Epithelial cell of proximal tubule (primary cell): ENCODE measurements around the gene SNRK. TPM values are rescaled to one million over a fixed set of nuclear protein-coding genes. Genes with fewer than 3 reads are reported as not detected.
A peak's percentile ranks its signal among the peaks of the same experiment; 100 is the strongest.

Experiments
- DNase-seq: peaks from one replicate; pipeline ENCODE4 v3.0.0-alpha.2; 2011; ENCODE audit warnings: low read depth
- H3K4me3 ChIP-seq: 2 replicates; pipeline ENCODE4 v1.5.1; 2011; ENCODE audit warnings: low read depth, mild to moderate bottlenecking, low read length
- CTCF ChIP-seq: conservative IDR thresholded peaks from 2 replicates; pipeline ENCODE4 v1.5.1; 2012; ENCODE audit warnings: low read depth, mild to moderate bottlenecking, low read length
- total RNA-seq: library from RNA; depleted of rRNA; stranded (reverse); fragments of >200 nt; gene quantifications from 2 replicates; pipeline ENCODE4 v1.2.3, GENCODE V29; 2015

Gene SNRK
- total RNA-seq, 1 donor from 2014 or later: 12.9 TPM

- H3K4me3 ChIP-seq: no peak overlapping the region
- TF ChIP-seq CTCF: no peak
- no peak for DNase-seq
Observed at GRCh38 chr3:43373560-43373928, 87.2 kb downstream of the SNRK start.

DNA sequence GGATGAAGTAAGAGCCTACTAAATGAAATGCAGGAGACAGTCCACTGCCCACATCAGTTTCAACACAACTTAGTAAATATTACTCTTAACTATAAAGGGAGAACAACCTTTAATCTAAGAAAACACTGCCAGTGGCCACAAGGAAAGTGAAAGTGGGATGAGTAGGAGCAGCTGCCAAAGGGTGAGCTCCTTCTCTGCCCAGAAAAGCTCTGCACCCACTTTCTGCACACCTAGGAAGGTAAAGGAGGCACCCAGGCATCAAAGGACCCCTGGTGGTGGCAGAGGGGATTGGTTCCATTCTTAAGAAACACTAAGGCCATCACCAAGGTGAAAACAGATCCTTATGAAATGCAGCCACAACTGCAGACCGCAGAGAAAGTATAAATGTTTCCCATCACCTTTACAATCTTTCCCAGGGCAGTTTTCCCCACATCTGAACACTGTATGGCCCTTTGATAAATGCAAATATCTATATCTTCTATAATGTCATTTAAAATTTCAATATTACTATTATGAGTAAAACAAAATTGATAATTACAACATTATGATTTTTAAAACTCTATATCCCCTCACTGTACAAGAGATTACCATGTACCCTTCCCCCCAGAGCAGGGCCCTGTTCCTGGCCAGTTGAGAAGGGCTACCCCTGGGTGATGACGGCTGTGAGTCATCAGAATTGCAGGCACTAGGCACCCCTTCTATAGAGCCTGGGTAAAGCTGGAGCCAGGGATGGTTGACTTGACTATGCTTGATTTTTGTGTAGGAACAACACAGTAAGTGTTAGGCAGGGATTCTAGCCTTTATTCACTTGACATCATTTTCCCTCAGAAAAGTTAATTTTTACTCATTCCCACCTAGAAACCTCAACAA lies 92.0 kb downstream of the SNRK start:
- peak; percentile 78 for TF ChIP-seq CTCF
- DNase-seq: no peak
- H3K4me3 ChIP-seq: no peak overlapping the region

- no peak for TF ChIP-seq CTCF
- H3K4me3 ChIP-seq: no peak overlapping the region
- no peak for DNase-seq
Observed at GRCh38 chr3:43379343-43379742, 93.0 kb downstream of the SNRK start.

DNA sequence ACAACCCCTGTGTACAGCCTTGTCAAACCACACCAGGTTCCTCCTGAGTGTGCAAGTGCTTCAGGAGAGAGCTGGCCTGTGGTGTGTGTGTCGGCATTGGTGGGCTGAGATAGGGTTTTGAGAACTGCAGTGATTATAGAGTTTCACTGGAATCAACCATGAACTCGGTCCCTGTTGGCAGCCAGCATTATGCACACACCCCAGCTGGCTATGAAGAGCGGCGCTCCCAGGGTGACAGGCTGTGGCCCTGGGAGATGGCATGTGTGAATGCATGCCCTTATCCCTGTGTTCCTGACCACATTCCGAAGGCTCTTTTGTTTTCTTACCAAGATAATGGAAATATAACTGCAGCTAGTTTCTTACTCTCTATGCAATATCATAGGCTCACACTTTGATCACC lies 101.8 kb downstream of the SNRK start:
- no peak for TF ChIP-seq CTCF
- no peak overlapping the region for H3K4me3 ChIP-seq
- DNase-seq: no peak

GRCh38 chr3:43388915-43389314 lies 102.6 kb downstream of the SNRK start:
- TF ChIP-seq CTCF: no peak
- DNase-seq: no peak
- no peak overlapping the region for H3K4me3 ChIP-seq

DNA sequence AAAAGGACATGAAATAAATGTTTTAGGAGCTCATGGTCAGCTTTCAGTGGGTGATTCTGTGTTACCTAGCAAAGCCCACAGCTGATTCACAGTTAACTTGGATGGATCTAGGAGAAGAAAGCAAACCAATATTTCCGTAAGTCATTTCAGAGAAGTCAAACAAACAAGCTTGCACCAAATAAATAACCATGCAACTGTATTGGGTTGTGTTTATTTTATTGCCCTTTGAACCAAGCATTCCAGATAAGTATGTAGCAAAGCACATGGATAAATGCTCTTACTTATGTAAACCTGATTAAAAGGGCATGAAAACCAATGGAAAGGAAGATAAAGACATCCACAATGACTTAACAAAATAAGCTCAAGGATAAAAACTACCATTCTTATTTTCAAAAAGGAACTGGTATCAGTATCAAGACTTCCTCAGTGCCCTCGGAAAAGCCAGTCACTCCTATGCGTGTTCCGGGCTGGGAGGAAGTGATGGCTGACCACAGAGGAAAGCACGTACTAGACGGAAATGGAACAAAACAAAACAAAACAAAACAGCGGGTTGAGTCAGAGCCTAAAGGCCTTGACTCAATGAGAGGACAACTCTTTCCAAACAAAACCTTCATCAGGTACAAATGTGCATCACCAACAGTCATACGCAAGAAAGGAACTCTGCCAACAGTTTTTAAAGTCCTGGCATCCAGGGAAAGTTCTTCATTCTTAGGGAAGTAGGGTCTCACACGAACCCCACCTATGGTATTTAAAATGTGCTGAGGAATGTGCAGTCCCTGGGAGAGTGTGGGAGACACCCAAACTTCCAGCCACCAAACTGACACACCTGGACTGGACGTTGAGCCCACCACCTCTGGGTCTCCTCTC lies 103.3 kb downstream of the SNRK start:
- H3K4me3 ChIP-seq: no peak overlapping the region
- TF ChIP-seq CTCF: no peak
- DNase-seq: no peak
